Neutrophil (primary cell): ENCODE results near the gene RHEBL1.
A peak's percentile ranks its signal among the peaks of the same experiment; 100 is the strongest.

ENCODE experiments used
- H3K27ac ChIP-seq: fragments of 200-600 bp; sonication (generic); 2 replicates; pipeline ENCODE4 v1.5.1; 2016; ENCODE audit warnings: mild to moderate bottlenecking, moderate library complexity
- H3K27me3 ChIP-seq: fragments of 200-600 bp; sonication (generic); 2 replicates; pipeline ENCODE4 v1.6.0; 2016; ENCODE audit warnings: mild to moderate bottlenecking
- H3K36me3 ChIP-seq: fragments of 200-600 bp; sonication (generic); 2 replicates; pipeline ENCODE4 v1.5.1; 2017
- H3K4me1 ChIP-seq, 2 experiments: fragments of 200-600 bp in 1 of 2; sonication (generic) in 1 of 2; 1 replicate in 1 of 2; 2 replicates in 1 of 2; pipeline versions ENCODE4 v1.5.1 to v1.6.1; 2013 to 2016; ENCODE audit warnings: low read depth in 1 of 2, low read length in 1 of 2, mild to moderate bottlenecking in 1 of 2, moderate library complexity in 1 of 2; ENCODE audit not compliant: control insufficient read depth in 1 of 2, insufficient read depth in 1 of 2
- H3K4me3 ChIP-seq, 2 experiments: fragments of 200-600 bp in 1 of 2; sonication (generic) in 1 of 2; 1 replicate in 1 of 2; 2 replicates in 1 of 2; pipeline ENCODE4 v1.5.1; 2013 to 2016; ENCODE audit warnings: low read depth in 1 of 2, low read length in 1 of 2, mild to moderate bottlenecking in 1 of 2, moderate library complexity in 1 of 2
- H3K9me3 ChIP-seq: fragments of 200-600 bp; sonication (generic); 2 replicates; pipeline ENCODE4 v1.5.1; 2016
- CTCF ChIP-seq: fragments of 200-600 bp; sonication (generic); IDR thresholded peaks from 2 replicates; pipeline ENCODE4 v1.5.1; 2016; ENCODE audit warnings: antibody characterized with exemption

Gene RHEBL1

DNA sequence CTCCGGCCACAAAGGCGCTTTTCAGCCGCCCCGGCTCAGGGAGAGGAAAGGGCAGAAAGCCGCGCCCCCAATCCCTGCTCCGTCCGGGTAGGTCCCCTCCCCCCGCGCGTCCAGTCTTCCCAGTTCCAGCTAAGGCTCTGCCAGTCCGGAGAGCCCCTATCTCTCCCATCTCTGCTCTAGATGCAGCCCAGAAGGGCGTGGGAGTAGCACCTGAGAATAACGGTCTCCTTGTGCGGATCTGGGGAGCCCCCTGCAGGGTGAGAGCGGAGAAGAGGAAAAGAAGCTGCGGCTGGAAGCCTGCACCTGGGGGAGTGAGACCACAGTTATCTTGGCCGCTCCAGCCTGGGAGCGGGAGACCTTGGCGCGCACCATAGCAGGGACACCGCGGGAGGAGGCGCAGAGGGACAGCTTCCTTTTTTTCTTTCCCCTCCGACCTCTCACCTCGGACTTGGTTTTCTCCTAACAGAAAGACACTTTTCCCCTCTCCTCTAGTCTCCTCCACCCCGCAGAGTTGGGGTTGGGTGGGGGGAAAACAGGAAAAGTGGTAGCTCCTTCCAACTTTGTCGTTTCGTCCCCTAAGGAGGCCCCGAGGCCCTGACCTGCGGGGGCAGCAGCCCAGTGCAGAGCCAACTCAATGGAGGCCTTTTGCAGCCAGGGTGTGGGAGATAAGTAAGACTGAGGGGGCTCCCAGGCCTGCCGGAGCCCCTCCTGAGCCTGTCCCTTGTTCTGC is 22.5 kb upstream of the RHEBL1 start:
- Histone ChIP-seq H3K27ac (no peak overlapping the region), H3K9me3 (no peaks in the 10 kb centered on the region), H3K27me3 (peaks cover 90% of the 10 kb centered on the region), H3K36me3 (peaks cover 15% of the 10 kb centered on the region), H3K4me1 (peaks cover 41 to 53% of the 10 kb centered on the region in 2 experiments), H3K4me3 (peak overlapping the region in 1 of 2 experiments; percentile 14)
- no peak for TF ChIP-seq CTCF

DNA sequence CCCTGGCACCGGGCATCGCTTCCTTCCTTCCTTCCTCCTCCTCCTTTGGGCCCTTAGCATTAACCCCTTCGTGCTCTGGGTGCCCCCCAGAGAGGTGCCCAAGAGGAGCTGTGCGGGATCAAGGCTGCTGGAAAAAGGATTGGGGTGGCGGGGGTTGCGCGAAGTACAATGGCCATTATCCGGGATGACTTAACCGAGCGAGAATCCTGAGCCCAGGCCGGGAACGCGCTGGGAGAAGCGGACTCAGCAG is 22.0 kb upstream of the RHEBL1 start:
- Histone ChIP-seq H3K4me1 (peaks cover 41 to 53% of the 10 kb centered on the region in 2 experiments), H3K9me3 (no peaks in the 10 kb centered on the region), H3K4me3 (peak overlapping the region in 1 of 2 experiments; percentile 14), H3K27ac (no peak overlapping the region), H3K27me3 (peaks cover 95% of the 10 kb centered on the region), H3K36me3 (peaks cover 10% of the 10 kb centered on the region)
- no peak for TF ChIP-seq CTCF

GRCh38 chr12:49091056-49091835 is 21.5 kb upstream of the RHEBL1 start:
- Histone ChIP-seq H3K9me3 (no peaks in the 10 kb centered on the region), H3K4me1 (peaks cover 41 to 53% of the 10 kb centered on the region in 2 experiments), H3K4me3 (no peak overlapping the region), H3K27ac (no peak overlapping the region), H3K36me3 (peaks cover 7% of the 10 kb centered on the region), H3K27me3 (peaks cover 100% of the 10 kb centered on the region)
- TF ChIP-seq CTCF, result no peak

- H3K27me3 ChIP-seq, result peaks cover 96% of the 10 kb centered on the region
- no peak for TF ChIP-seq CTCF
Observed at GRCh38 chr12:49089821-49090773, 20.3 kb upstream of the RHEBL1 start.

DNA sequence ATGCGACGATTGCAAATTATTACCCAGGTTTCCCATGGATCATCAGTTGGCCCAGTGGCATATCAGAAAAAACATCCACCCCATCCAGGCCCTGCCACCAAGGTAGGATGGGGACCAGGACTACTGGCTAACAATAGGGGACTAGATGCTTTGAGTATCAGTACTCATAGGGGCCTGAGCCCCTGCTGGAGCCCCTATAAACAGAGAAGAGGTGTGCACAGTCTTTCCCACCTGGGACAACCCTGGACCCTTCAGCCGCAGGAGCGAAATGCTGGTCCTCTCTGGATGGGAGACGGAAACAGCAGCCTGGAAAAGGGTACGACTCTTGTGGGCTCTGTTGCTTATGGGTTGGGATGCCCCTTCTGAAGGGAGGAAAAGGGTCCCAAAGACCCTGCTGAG is 19.2 kb upstream of the RHEBL1 start:
- no peak for TF ChIP-seq CTCF
- no peak overlapping the region for H3K27ac ChIP-seq
- H3K9me3 ChIP-seq, result no peaks in the 10 kb centered on the region
- H3K36me3 ChIP-seq, result no peaks in the 10 kb centered on the region
- H3K4me1 ChIP-seq, result peaks cover 41 to 45% of the 10 kb centered on the region in 2 experiments
- H3K4me3 ChIP-seq, result no peak overlapping the region
- H3K27me3 ChIP-seq, result peaks cover 85% of the 10 kb centered on the region

More at GRCh38 chr12:49089821-49090773, 20.3 kb upstream of the RHEBL1 start:
- no peaks in the 10 kb centered on the region for H3K9me3 ChIP-seq
- H3K36me3 ChIP-seq, result no peaks in the 10 kb centered on the region
- H3K27ac ChIP-seq, result peak overlapping the region; percentile 18
- peak overlapping the region; percentile 28 to 40 for H3K4me3 ChIP-seq
- peaks cover 41 to 53% of the 10 kb centered on the region in 2 experiments for H3K4me1 ChIP-seq
